ENCODE measurements around the gene GNB1L.

GNB1L gene

GRCh38 chr22:19815823-19816290 is 38.8 kb downstream of the GNB1L start:
- H3K36me3 Mint-ChIP-seq (ENCODE audit: insufficient read depth): no peaks in the 10 kb centered on the region

DNA sequence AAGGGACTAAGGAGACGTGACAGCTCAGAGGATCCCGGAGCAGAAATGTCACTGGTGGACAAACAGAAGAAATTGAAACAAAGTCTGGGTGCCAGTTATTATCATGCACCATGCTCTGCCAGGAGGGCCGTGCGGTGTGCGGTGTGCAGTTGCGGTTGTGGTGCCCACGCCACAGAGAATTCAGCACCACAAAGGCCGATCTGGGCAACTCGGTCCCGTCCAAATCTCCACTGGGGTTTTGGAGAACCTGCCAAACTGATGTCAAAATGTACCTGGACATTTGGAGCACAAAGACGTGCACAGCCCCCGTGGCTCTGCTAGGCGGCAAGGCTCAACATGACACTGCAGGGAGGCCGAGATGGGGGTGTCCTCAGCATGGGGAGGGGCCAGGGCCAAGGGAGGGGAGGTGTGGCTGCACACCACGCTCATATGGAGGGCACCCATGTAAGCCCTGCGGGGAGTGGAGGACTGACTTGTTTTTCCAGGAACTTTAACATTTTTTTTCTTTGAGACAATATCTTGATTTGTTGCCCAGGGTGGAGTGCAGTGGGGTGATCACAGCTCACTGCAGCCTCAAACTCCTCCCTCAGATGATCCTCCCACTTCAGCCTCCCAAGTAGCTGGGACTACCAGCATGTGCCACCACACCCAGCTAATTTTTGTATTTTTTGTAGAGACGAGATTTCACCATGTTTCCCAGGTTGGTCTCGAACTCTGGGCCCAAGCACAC is 39.4 kb downstream of the GNB1L start:
- H3K27ac Mint-ChIP-seq (ENCODE audit: low read depth): no peak overlapping the region
- ATAC-seq (replicated peaks; ENCODE audit: extremely low read depth, poor library complexity, severe bottlenecking) (no peak), DNase-seq (ENCODE audit: low spot score in 2 of 2) (no peak)
- no peaks in the 10 kb centered on the region for H3K27me3 Mint-ChIP-seq
- H3K9me3 Mint-ChIP-seq: no peaks in the 10 kb centered on the region
- peaks cover 9% of the 10 kb centered on the region for H3K4me1 Mint-ChIP-seq
- H3K36me3 Mint-ChIP-seq (ENCODE audit: insufficient read depth): no peaks in the 10 kb centered on the region
- H3K4me3 Mint-ChIP-seq: no peak overlapping the region

More at GRCh38 chr22:19815823-19816290, 38.8 kb downstream of the GNB1L start:
- no peak for ATAC-seq (replicated peaks; ENCODE audit: extremely low read depth, poor library complexity, severe bottlenecking)
- no peaks in the 10 kb centered on the region for H3K27me3 Mint-ChIP-seq
- no peaks in the 10 kb centered on the region for H3K9me3 Mint-ChIP-seq
- H3K27ac Mint-ChIP-seq (ENCODE audit: low read depth): no peak overlapping the region
- H3K4me1 Mint-ChIP-seq: peaks cover 5% of the 10 kb centered on the region
- no peak for DNase-seq (ENCODE audit: low spot score in 2 of 2)
- H3K4me3 Mint-ChIP-seq: no peak overlapping the region

- Mint-ChIP-seq H3K9me3 (no peaks in the 10 kb centered on the region), H3K36me3 (ENCODE audit: insufficient read depth) (no peaks in the 10 kb centered on the region), H3K4me1 (peaks cover 9% of the 10 kb centered on the region), H3K4me3 (no peak overlapping the region), H3K27me3 (no peaks in the 10 kb centered on the region), H3K27ac (ENCODE audit: low read depth) (no peak overlapping the region)
- DNase-seq (ENCODE audit: low spot score in 2 of 2) (no peak), ATAC-seq (replicated peaks; ENCODE audit: extremely low read depth, poor library complexity, severe bottlenecking) (no peak)
These were observed 40.2 kb downstream of the GNB1L start for GRCh38 chr22:19814428-19814827.

DNA sequence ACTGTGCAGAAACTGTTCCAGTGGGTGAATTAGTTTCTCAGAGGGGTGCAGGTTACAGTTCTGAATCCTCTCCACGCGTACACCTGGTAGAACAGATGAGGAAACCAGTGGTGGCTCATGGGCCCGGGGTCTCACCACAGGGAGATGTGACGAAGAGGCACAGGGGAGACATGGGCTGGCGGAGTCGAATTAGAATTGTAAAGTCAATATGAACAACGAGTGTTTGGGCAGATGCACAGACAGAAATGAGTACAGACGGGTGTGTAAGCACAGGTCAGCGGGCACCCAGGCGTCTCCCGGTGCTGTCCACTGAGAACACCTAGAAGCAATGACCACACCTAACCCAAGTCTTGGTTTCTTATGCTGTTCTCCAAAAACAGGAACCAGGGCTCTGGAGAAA is 41.8 kb downstream of the GNB1L start:
- H3K9me3 Mint-ChIP-seq: no peaks in the 10 kb centered on the region
- no peak overlapping the region for H3K27ac Mint-ChIP-seq (ENCODE audit: low read depth)
- no peaks in the 10 kb centered on the region for H3K27me3 Mint-ChIP-seq
- peaks cover 9% of the 10 kb centered on the region for H3K4me1 Mint-ChIP-seq
- peaks cover 1% of the 10 kb centered on the region for H3K36me3 Mint-ChIP-seq (ENCODE audit: insufficient read depth)
- ATAC-seq (replicated peaks; ENCODE audit: extremely low read depth, poor library complexity, severe bottlenecking) (no peak), DNase-seq (ENCODE audit: low spot score in 2 of 2) (no peak)
- H3K4me3 Mint-ChIP-seq: no peak overlapping the region

DNA sequence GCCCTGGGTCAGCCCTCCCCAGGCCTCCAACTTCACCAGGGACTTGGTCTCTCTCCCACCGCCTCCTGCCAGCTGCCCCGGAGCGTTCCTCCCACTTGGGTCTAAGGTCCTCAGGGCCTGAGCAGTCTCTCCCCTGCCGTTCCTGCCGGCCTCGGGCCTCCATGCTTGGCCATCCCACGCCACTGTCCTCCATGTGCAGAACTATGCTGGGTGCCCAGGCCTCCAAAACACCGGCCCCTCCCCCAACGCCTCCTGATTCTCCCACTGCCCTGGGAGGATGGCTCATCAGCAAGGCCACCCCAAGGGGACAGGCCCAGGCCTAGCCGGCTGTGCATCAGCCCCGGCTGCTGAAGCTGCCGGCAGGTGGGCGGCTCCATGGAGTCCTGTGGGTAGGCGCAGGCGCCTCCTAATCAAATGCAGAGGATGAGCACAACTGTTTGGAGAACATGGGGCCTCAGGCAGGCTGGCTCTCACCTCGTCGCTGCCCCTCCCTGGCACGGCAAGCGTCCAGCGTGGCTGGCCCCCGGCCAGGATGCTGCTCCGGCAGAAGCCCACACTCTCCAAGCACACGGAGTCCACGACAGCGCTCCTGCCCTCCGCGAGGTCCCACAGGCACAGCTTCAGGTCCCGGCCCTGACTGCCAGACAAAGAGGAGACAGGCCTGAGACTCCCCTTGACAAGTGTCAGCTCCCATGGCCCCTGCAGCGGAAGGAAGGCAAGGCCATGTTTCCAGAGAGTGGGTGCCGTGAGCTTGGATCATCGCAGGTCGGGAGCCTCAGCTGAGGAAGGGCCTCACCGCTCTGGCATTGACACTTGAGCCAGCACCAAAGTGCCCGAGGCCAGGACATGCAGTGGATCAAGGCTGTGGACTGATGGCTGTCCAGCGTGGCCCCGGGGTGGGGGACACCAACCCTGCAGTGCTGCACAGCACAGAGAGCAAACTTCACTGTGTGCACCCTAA is 42.6 kb downstream of the GNB1L start:
- Mint-ChIP-seq H3K4me1 (peaks cover 9% of the 10 kb centered on the region), H3K36me3 (ENCODE audit: insufficient read depth) (peaks cover 1% of the 10 kb centered on the region), H3K27ac (ENCODE audit: low read depth) (no peak overlapping the region), H3K4me3 (no peak overlapping the region), H3K9me3 (no peaks in the 10 kb centered on the region), H3K27me3 (no peaks in the 10 kb centered on the region)
- DNase-seq (ENCODE audit: low spot score in 2 of 2) (no peak), ATAC-seq (replicated peaks; ENCODE audit: extremely low read depth, poor library complexity, severe bottlenecking) (no peak)

DNA sequence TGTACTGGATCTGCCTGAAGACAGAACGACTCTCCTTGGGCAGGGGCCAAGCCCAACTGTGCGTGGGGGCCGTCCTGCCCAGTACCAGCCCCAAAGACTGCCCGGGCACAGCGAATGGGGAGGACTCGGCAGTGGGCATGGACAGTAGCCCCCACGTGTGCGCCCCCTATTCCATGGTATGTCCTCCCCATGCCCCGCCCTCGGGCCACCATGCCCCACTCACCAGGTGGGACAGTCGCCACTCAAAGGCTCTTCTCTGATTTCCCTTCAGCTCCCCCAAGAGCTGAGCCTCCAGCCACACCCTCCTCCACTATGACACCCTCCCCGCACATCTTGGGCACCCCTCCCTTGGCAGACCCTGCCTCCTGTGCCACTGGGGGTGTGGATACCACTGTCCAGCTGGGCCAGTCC is 43.5 kb downstream of the GNB1L start:
- Mint-ChIP-seq H3K9me3 (no peaks in the 10 kb centered on the region), H3K4me3 (no peak overlapping the region), H3K27me3 (no peaks in the 10 kb centered on the region), H3K4me1 (peaks cover 9% of the 10 kb centered on the region), H3K36me3 (ENCODE audit: insufficient read depth) (peaks cover 1% of the 10 kb centered on the region), H3K27ac (ENCODE audit: low read depth) (no peak overlapping the region)
- ATAC-seq (replicated peaks; ENCODE audit: extremely low read depth, poor library complexity, severe bottlenecking) (no peak), DNase-seq (ENCODE audit: low spot score in 2 of 2) (no peak)

- Mint-ChIP-seq H3K4me3 (no peak overlapping the region), H3K4me1 (peaks cover 9% of the 10 kb centered on the region), H3K27me3 (no peaks in the 10 kb centered on the region), H3K27ac (ENCODE audit: low read depth) (no peak overlapping the region), H3K36me3 (ENCODE audit: insufficient read depth) (peaks cover 4% of the 10 kb centered on the region), H3K9me3 (no peaks in the 10 kb centered on the region)
- no peak for DNase-seq (ENCODE audit: low spot score in 2 of 2)
- no peak for ATAC-seq (replicated peaks; ENCODE audit: extremely low read depth, poor library complexity, severe bottlenecking)
These were observed 44.1 kb downstream of the GNB1L start for GRCh38 chr22:19810381-19811201.

DNA sequence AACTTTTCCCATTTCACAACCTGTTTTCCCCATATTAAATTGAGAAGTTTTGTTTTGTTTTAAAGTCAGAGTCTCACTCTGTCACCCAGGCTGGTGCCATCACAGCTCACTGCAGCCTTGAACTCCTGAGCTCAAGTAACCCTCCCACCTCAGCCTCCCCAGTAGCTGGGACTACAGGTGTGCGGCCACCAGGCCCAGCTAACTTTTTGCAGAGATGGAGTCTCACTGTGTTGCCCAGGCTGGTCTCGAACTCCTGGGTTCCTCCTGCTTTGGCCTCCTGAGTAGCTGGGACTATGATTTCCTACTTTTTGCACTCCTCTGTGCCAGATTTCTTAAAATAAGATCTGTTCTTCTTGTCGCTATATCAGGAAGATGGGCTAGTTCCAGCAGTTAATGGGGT is 44.9 kb downstream of the GNB1L start:
- DNase-seq (ENCODE audit: low spot score in 2 of 2) (no peak), ATAC-seq (replicated peaks; ENCODE audit: extremely low read depth, poor library complexity, severe bottlenecking) (no peak)
- H3K9me3 Mint-ChIP-seq: no peaks in the 10 kb centered on the region
- peaks cover 4% of the 10 kb centered on the region for H3K36me3 Mint-ChIP-seq (ENCODE audit: insufficient read depth)
- H3K27me3 Mint-ChIP-seq: no peaks in the 10 kb centered on the region
- H3K27ac Mint-ChIP-seq (ENCODE audit: low read depth): no peak overlapping the region
- H3K4me3 Mint-ChIP-seq: no peak overlapping the region
- peaks cover 9% of the 10 kb centered on the region for H3K4me1 Mint-ChIP-seq

- no peak for DNase-seq (ENCODE audit: low spot score in 2 of 2)
- Mint-ChIP-seq H3K4me3 (no peak overlapping the region), H3K9me3 (no peaks in the 10 kb centered on the region), H3K4me1 (peaks cover 9% of the 10 kb centered on the region), H3K27ac (ENCODE audit: low read depth) (no peak overlapping the region), H3K27me3 (no peaks in the 10 kb centered on the region), H3K36me3 (ENCODE audit: insufficient read depth) (peaks cover 6% of the 10 kb centered on the region)
- no peak for ATAC-seq (replicated peaks; ENCODE audit: extremely low read depth, poor library complexity, severe bottlenecking)
These were observed 45.7 kb downstream of the GNB1L start for GRCh38 chr22:19808873-19809478.

GRCh38 chr22:19807914-19808872 is 46.5 kb downstream of the GNB1L start:
- Mint-ChIP-seq H3K27ac (ENCODE audit: low read depth) (no peak overlapping the region), H3K9me3 (no peaks in the 10 kb centered on the region), H3K4me3 (no peak overlapping the region), H3K36me3 (ENCODE audit: insufficient read depth) (peaks cover 6% of the 10 kb centered on the region), H3K27me3 (no peaks in the 10 kb centered on the region), H3K4me1 (peaks cover 9% of the 10 kb centered on the region)
- DNase-seq (ENCODE audit: low spot score in 2 of 2): no peak
- ATAC-seq (replicated peaks; ENCODE audit: extremely low read depth, poor library complexity, severe bottlenecking): no peak

DNA sequence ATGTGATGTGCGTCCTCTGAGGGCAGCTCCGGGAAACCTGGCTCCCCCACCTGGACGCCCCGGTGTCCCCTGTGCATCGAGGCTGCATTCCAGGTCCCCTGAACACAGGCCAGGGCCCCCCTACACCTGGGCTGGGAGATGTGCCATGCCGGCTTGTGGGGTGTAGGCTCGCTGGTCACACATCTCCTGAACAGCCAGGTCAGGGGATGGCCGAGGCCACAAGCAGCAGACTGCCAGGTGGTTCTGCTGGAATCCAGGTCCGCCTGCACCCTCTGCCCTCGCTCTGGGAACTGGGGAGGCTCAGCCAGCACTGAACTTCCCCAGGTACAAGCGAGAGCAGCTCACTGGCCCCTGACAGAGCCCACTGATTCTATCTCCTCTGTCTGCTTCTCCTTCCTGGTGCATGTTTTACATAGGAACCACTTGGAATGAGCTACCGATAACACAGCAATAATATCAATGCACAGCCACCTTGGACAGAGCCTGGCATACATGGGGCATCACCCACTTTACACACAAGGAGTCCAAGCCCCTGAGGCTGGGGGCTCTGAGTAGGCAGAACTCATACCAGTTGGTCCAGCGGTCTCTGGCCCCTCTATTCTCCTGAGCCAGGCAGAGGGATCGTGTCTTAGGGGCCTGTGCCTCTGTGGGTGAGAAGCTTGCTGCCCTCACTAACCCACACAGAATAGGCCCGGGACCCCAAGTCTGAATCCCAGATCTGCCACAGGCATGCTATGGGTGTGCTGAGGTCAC is 47.3 kb downstream of the GNB1L start:
- Mint-ChIP-seq H3K4me1 (peaks cover 9% of the 10 kb centered on the region), H3K4me3 (no peak overlapping the region), H3K36me3 (ENCODE audit: insufficient read depth) (peaks cover 6% of the 10 kb centered on the region), H3K27me3 (no peaks in the 10 kb centered on the region), H3K27ac (ENCODE audit: low read depth) (no peak overlapping the region), H3K9me3 (no peaks in the 10 kb centered on the region)
- ATAC-seq (replicated peaks; ENCODE audit: extremely low read depth, poor library complexity, severe bottlenecking): no peak
- DNase-seq (ENCODE audit: low spot score in 2 of 2): no peak

Data from central memory CD8-positive, alpha-beta T cell (primary cell).